Measurements from ENCODE around the gene MRPL9.

MRPL9 gene

GRCh38 chr1:151711044-151711800 lies 52.1 kb downstream of the MRPL9 start:
- DNase-seq (ENCODE audit: low read depth in 2 of 2), result no peak
- TF ChIP-seq CTCF (IDR thresholded peaks at IDR 0.05; ENCODE audit: low read depth, low read length), result no peak
- no peak overlapping the region for H3K4me3 ChIP-seq (replicated peaks in 1 of 2; ENCODE audit: low read depth in 2 of 2, low read length in 2 of 2)

GRCh38 chr1:151710187-151710840 lies 53.0 kb downstream of the MRPL9 start:
- no peak for TF ChIP-seq CTCF (IDR thresholded peaks at IDR 0.05; ENCODE audit: low read depth, low read length)
- H3K4me3 ChIP-seq (replicated peaks in 1 of 2; ENCODE audit: low read depth in 2 of 2, low read length in 2 of 2), result no peak overlapping the region
- DNase-seq (ENCODE audit: low read depth in 2 of 2), result peak; percentile 47 to 48

Measured in cardiac fibroblast (primary cell).